Measurements from ENCODE around the gene TEX13B.
A peak's percentile ranks its signal among the peaks of the same experiment; 100 is the strongest.

Gene TEX13B

DNA sequence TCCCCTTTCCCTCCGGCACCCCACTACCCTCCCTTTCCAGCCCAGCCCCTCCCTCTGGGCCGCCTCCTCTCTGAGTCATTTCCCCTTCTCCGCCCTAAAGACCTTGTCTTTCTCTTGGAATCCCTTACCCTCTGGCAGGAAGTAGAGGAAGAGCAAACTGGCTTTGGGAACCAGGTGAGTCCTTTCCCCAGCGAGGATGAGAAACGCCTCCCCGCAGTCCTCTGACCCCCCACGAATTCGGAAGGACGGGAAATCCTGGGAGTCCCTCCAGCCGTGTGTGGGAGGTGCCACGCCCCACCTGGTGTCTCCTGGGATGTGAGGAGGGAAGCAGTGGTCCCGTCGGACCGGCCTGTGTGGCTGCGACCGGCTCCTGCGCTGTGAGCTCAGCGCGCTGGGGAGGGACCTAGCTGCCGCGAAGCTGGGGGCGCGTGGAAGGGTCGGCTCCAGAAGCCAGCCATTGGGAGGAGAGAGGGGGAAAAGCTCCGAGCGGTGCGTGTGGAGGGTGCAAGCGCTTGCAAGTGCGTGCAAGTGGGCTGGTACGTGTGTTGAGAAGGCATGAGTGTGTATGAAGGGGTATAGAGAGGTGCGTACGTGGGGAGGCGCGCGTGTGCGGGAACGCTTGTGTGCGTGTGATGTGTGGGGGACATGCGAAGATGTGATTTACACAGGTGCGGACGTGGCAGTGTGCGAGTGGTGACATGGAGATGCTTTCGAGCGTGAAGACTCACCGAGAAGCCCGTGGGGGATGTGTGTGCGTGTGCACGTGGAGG, 46.3 kb downstream of the TEX13B start:
- peak; percentile 0 to 3 for DNase-seq

DNA sequence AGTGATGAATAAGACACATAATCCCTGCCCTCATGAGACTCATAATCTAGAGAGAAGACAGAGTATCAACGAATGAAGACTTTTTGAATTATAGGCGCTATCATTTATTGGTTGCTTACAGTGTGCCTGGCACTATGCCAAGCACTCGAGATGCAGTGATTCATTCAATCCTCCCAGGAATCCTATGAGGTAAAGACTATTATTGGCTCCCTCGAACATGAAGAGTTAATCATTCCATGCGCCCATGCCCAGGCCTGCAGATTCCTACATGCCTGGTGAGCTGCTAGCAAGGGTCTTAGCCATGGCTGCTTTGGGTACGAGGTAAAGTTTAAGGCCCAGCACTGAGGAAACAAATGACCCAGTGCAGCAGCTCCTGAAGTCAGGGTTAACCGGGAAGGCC, 47.0 kb downstream of the TEX13B start:
- DNase-seq, result no peak

- DNase-seq, result no peak
Measured at GRCh38 chrX:107934262-107934661, 47.9 kb downstream of the TEX13B start.

Data from activated CD4-positive, alpha-beta T cell treated with anti-CD3 and anti-CD28 coated beads, Interleukin-2, amount 50 U/mL, for 48 hours (primary cell).